Osteoblast (primary cell): ENCODE measurements around the gene CLDND1. TPM values are rescaled to one million over a fixed set of nuclear protein-coding genes. Genes with fewer than 3 reads are reported as not detected.

Source experiments
- DNase-seq: peaks from one replicate; pipeline ENCODE4 v3.0.0; 2011; ENCODE audit warnings: low spot score, mixed read lengths; ENCODE audit not compliant: insufficient read length; ENCODE audit errors: missing footprints
- H2AFZ ChIP-seq: 2 replicates; pipeline ENCODE4 v1.6.0; 2011; ENCODE audit warnings: mild to moderate bottlenecking, low read length
- H3K27ac ChIP-seq: 2 replicates; pipeline ENCODE4 v1.5.1; 2011; ENCODE audit warnings: mild to moderate bottlenecking, low read depth, low read length, moderate library complexity
- H3K27me3 ChIP-seq: 2 replicates; pipeline ENCODE4 v1.6.0; 2012; ENCODE audit warnings: mild to moderate bottlenecking, control low read depth, inconsistent platforms, low read length, moderate library complexity; ENCODE audit not compliant: insufficient read depth
- H3K36me3 ChIP-seq: 2 replicates; pipeline ENCODE4 v1.5.1; 2011; ENCODE audit warnings: mild to moderate bottlenecking, low read length, control low read depth, moderate library complexity; ENCODE audit not compliant: insufficient read depth
- H3K4me1 ChIP-seq: 2 replicates; pipeline ENCODE4 v1.5.1; 2011; ENCODE audit warnings: mild to moderate bottlenecking, low read length, control low read depth, moderate library complexity; ENCODE audit not compliant: insufficient read depth
- H3K4me2 ChIP-seq: 2 replicates; pipeline ENCODE4 v1.6.0; 2011; ENCODE audit warnings: mild to moderate bottlenecking, low read length; ENCODE audit not compliant: insufficient read depth
- H3K4me3 ChIP-seq: fragments of 200-600 bp; sonication (generic); 3 replicates; pipeline ENCODE4 v1.5.1; 2012; ENCODE audit warnings: mild to moderate bottlenecking, low read length, inconsistent platforms; ENCODE audit not compliant: insufficient read depth
- H3K79me2 ChIP-seq: 2 replicates; pipeline ENCODE4 v1.6.0; 2012; ENCODE audit warnings: mild to moderate bottlenecking, low read length, control low read depth, inconsistent platforms; ENCODE audit not compliant: insufficient read depth
- H3K9me3 ChIP-seq: 2 replicates; pipeline ENCODE4 v1.5.1; 2011; ENCODE audit warnings: low read depth, low read length, control low read depth
- H4K20me1 ChIP-seq: 2 replicates; pipeline ENCODE4 v1.6.0; 2012; ENCODE audit warnings: mild to moderate bottlenecking, low read length, control low read depth; ENCODE audit not compliant: insufficient read depth
- CTCF ChIP-seq: IDR thresholded peaks from 2 replicates; pipeline ENCODE4 v1.5.1; 2011; ENCODE audit warnings: mild to moderate bottlenecking, low read depth, low read length, moderate library complexity; ENCODE audit errors: extremely low read depth
- total RNA-seq: library from RNA; depleted of rRNA; stranded (reverse); fragments of >200 nt; gene quantifications from 2 replicates; pipeline ENCODE4 v1.2.3, GENCODE V29; 2012

Gene CLDND1
- total RNA-seq, 1 donor: 74.2 TPM

GRCh38 chr3:98504539-98504938, 18.2 kb downstream of the CLDND1 start:
- no peak for DNase-seq
- Histone ChIP-seq H3K4me2 (no peak overlapping the region), H2AFZ (no peak overlapping the region), H4K20me1 (no peaks in the 10 kb centered on the region), H3K79me2 (no peaks in the 10 kb centered on the region), H3K36me3 (no peaks in the 10 kb centered on the region), H3K27me3 (no peaks in the 10 kb centered on the region), H3K4me1 (no peaks in the 10 kb centered on the region), H3K9me3 (no peaks in the 10 kb centered on the region), H3K27ac (no peak overlapping the region), H3K4me3 (no peak overlapping the region)
- TF ChIP-seq CTCF: no peak

- no peaks in the 10 kb centered on the region for H3K27me3 ChIP-seq
- TF ChIP-seq CTCF: no peak
- H3K4me3 ChIP-seq: no peak overlapping the region
- H3K36me3 ChIP-seq: no peaks in the 10 kb centered on the region
- H4K20me1 ChIP-seq: no peaks in the 10 kb centered on the region
- no peak overlapping the region for H3K4me2 ChIP-seq
- H3K79me2 ChIP-seq: no peaks in the 10 kb centered on the region
- H3K4me1 ChIP-seq: no peaks in the 10 kb centered on the region
- no peak overlapping the region for H3K27ac ChIP-seq
- DNase-seq: no peak
- no peak overlapping the region for H2AFZ ChIP-seq
- H3K9me3 ChIP-seq: no peaks in the 10 kb centered on the region
Measured at GRCh38 chr3:98501863-98502576, 20.7 kb downstream of the CLDND1 start.

DNA sequence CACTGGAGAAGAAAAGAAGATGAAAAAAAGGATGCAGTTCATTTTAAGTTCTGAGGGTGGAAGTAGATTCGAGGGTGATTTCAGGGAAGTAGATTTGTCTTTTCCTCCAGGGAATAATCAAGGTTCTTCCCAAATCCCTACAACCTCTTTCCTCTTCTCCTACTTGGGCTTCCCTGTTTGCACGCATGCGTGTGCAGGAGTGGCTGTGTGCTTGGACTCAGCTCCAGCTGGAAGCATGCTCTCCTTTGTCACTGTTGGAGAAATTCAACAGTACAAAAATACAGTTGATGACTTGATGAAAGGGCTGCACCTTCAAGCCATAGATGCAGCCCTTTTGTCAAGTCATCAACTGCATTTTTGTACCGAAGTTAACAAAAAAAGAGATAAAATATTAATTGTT, 21.4 kb downstream of the CLDND1 start:
- no peaks in the 10 kb centered on the region for H3K9me3 ChIP-seq
- no peak for DNase-seq
- no peaks in the 10 kb centered on the region for H3K27me3 ChIP-seq
- no peaks in the 10 kb centered on the region for H4K20me1 ChIP-seq
- H3K4me2 ChIP-seq: no peak overlapping the region
- H3K4me1 ChIP-seq: no peaks in the 10 kb centered on the region
- H2AFZ ChIP-seq: no peak overlapping the region
- no peak overlapping the region for H3K27ac ChIP-seq
- H3K79me2 ChIP-seq: no peaks in the 10 kb centered on the region
- no peak overlapping the region for H3K4me3 ChIP-seq
- TF ChIP-seq CTCF: no peak
- no peaks in the 10 kb centered on the region for H3K36me3 ChIP-seq

- Histone ChIP-seq H3K36me3 (no peaks in the 10 kb centered on the region), H3K9me3 (no peaks in the 10 kb centered on the region), H3K4me1 (no peaks in the 10 kb centered on the region), H3K79me2 (no peaks in the 10 kb centered on the region), H3K4me3 (no peak overlapping the region), H4K20me1 (no peaks in the 10 kb centered on the region), H3K4me2 (no peak overlapping the region), H2AFZ (no peak overlapping the region), H3K27ac (no peak overlapping the region), H3K27me3 (no peaks in the 10 kb centered on the region)
- TF ChIP-seq CTCF: no peak
- DNase-seq: no peak
Measured at GRCh38 chr3:98500019-98500418, 22.7 kb downstream of the CLDND1 start.
